ENCODE results near the gene CCDC148.
"Not testable (repeated sequence)": the region's sequence is repeated elsewhere in the genome, so short reads cannot be mapped to it uniquely, and the experiment has no call there.

Gene CCDC148

DNA sequence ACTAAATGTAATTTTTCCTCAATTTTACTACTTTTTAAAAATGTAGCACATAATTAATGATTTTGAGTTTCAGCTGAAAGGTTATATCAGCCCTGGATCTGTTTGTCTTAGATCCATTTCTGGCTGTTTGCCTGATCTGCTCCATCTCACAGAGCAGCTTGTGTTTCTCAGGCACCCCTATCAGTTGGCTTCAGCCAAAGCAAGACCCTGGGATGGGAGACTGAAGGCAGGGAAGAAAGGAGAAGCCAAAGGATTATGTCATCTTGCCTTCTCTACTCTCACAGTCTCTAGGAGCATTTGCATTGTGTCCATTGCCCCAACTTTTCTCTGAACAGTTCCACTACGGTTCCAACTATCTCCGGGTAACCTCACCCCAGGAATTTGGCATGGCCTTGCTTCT is 110.5 kb downstream of the CCDC148 start:
- TF ChIP-seq CTCF (IDR thresholded peaks at IDR 0.05; ENCODE audit: low read depth, low read length, poor library complexity, severe bottlenecking): no peak
- no peak for TF ChIP-seq EZH2phosphoT487 (IDR thresholded peaks at IDR 0.05; ENCODE audit: borderline replicate concordance, low read length)
- H3K9me2 ChIP-seq (replicated peaks; ENCODE audit: control insufficient read depth, low read length): no peaks in the 10 kb centered on the region
- H3K9me3 ChIP-seq (ENCODE audit: control insufficient read depth, insufficient read depth, low read length): no peaks in the 10 kb centered on the region
- H4K20me1 ChIP-seq (ENCODE audit: control insufficient read depth, insufficient read depth, low read depth, low read length): no peaks in the 10 kb centered on the region
- H3K4me2 ChIP-seq (ENCODE audit: low read length): no peak overlapping the region
- H3F3A ChIP-seq (ENCODE audit: control insufficient read depth, insufficient read depth): no peaks in the 10 kb centered on the region
- no peaks in the 10 kb centered on the region for H3K36me3 ChIP-seq (ENCODE audit: control insufficient read depth, low read length)
- H3K4me1 ChIP-seq (ENCODE audit: control insufficient read depth, low read length): no peaks in the 10 kb centered on the region
- H3K79me2 ChIP-seq (ENCODE audit: control insufficient read depth, low read length): no peaks in the 10 kb centered on the region
- no peak overlapping the region for H3K4me3 ChIP-seq (ENCODE audit: low read length)
- H3K27ac ChIP-seq (ENCODE audit: low read depth, low read length): no peak overlapping the region
- no peaks in the 10 kb centered on the region for H3K27me3 ChIP-seq (ENCODE audit: control insufficient read depth, low read length)

DNA sequence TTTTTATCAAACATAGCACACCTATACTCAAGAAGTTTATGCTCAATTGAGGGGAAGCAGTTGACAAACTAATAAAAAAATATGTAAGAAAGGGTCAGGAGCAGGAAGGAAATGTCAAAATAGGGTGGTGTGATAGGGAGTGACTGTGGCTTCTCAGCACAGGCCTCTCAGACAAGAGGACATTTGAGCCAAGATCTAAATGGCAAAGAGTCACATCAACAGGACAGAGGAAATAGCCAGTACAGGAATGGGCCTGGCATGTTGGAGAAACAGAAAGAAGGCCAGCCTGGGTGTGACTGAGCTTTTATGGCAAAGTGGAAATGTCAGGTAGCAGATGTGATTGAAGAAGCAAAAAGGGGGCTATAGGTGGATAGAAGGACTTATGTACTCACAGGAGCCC is 117.0 kb downstream of the CCDC148 start:
- TF ChIP-seq EZH2phosphoT487 (IDR thresholded peaks at IDR 0.05; ENCODE audit: borderline replicate concordance, low read length) (no peak), CTCF (IDR thresholded peaks at IDR 0.05; ENCODE audit: low read depth, low read length, poor library complexity, severe bottlenecking) (no peak)
- no peaks in the 10 kb centered on the region for H3K9me2 ChIP-seq (replicated peaks; ENCODE audit: control insufficient read depth, low read length)
- no peaks in the 10 kb centered on the region for H3K9me3 ChIP-seq (ENCODE audit: control insufficient read depth, insufficient read depth, low read length)
- no peaks in the 10 kb centered on the region for H3K36me3 ChIP-seq (ENCODE audit: control insufficient read depth, low read length)
- no peak overlapping the region for H3K27ac ChIP-seq (ENCODE audit: low read depth, low read length)
- no peaks in the 10 kb centered on the region for H3K4me1 ChIP-seq (ENCODE audit: control insufficient read depth, low read length)
- H3K79me2 ChIP-seq (ENCODE audit: control insufficient read depth, low read length): no peaks in the 10 kb centered on the region
- H3K4me3 ChIP-seq (ENCODE audit: low read length): no peak overlapping the region
- no peaks in the 10 kb centered on the region for H3K27me3 ChIP-seq (ENCODE audit: control insufficient read depth, low read length)
- H3F3A ChIP-seq (ENCODE audit: control insufficient read depth, insufficient read depth): no peaks in the 10 kb centered on the region
- H4K20me1 ChIP-seq (ENCODE audit: control insufficient read depth, insufficient read depth, low read depth, low read length): no peaks in the 10 kb centered on the region
- H3K4me2 ChIP-seq (ENCODE audit: low read length): no peak overlapping the region

DNA sequence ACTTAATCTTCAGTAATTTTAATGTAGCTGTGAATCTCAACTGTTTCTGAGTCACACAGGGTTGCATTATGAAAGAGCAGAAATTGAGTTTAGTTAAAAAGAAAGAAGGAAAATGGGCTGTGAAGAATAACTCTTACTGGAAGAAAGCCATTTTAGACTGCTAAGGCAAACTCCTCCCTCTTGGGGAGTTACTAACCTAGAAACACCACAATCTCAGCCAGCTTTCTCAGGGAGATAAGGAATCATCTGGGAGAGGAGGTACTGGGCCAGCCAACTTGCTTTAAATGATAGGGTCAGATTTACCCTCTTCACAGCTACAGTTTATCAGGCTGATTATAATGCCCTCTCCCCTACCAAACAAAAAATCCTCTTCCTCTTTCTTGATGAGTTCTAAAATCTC is 119.5 kb downstream of the CCDC148 start:
- Histone ChIP-seq H3F3A (ENCODE audit: control insufficient read depth, insufficient read depth) (no peaks in the 10 kb centered on the region), H3K9me2 (replicated peaks; ENCODE audit: control insufficient read depth, low read length) (no peaks in the 10 kb centered on the region), H3K4me1 (ENCODE audit: control insufficient read depth, low read length) (no peaks in the 10 kb centered on the region), H3K27ac (ENCODE audit: low read depth, low read length) (no peak overlapping the region), H3K79me2 (ENCODE audit: control insufficient read depth, low read length) (no peaks in the 10 kb centered on the region), H3K4me2 (ENCODE audit: low read length) (no peak overlapping the region), H3K4me3 (ENCODE audit: low read length) (no peak overlapping the region), H3K27me3 (ENCODE audit: control insufficient read depth, low read length) (no peaks in the 10 kb centered on the region), H3K9me3 (ENCODE audit: control insufficient read depth, insufficient read depth, low read length) (no peaks in the 10 kb centered on the region), H4K20me1 (ENCODE audit: control insufficient read depth, insufficient read depth, low read depth, low read length) (no peaks in the 10 kb centered on the region), H3K36me3 (ENCODE audit: control insufficient read depth, low read length) (no peaks in the 10 kb centered on the region)
- TF ChIP-seq CTCF (IDR thresholded peaks at IDR 0.05; ENCODE audit: low read depth, low read length, poor library complexity, severe bottlenecking) (no peak), EZH2phosphoT487 (IDR thresholded peaks at IDR 0.05; ENCODE audit: borderline replicate concordance, low read length) (no peak)

DNA sequence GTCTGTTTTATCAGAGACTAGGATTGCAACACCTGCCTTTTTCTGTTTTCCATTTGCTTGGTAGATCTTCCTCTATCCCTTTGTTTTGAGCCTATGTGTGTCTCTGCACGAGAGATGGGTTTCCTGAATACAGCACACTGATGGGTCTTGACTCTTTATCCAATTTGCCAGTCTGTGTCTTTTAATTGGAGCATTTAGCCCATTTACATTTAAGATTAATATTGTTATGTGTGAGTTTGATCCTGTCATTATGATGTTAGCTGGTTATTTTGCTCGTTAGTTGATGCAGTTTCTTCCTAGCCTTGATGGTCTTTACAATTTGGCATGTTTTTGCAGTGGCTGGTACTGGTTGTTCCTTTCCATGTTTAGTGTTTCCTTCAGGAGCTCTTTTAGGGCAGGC is 124.8 kb downstream of the CCDC148 start:
- H3K4me1 ChIP-seq (ENCODE audit: control insufficient read depth, low read length); H3K4me2 ChIP-seq (ENCODE audit: low read length); H3K36me3 ChIP-seq (ENCODE audit: control insufficient read depth, low read length); H4K20me1 ChIP-seq (ENCODE audit: control insufficient read depth, insufficient read depth, low read depth, low read length); H3K79me2 ChIP-seq (ENCODE audit: control insufficient read depth, low read length); H3K9me2 ChIP-seq (replicated peaks; ENCODE audit: control insufficient read depth, low read length); H3K27ac ChIP-seq (ENCODE audit: low read depth, low read length); H3K9me3 ChIP-seq (ENCODE audit: control insufficient read depth, insufficient read depth, low read length); H3K4me3 ChIP-seq (ENCODE audit: low read length); H3K27me3 ChIP-seq (ENCODE audit: control insufficient read depth, low read length); H3F3A ChIP-seq (ENCODE audit: control insufficient read depth, insufficient read depth): not testable (repeated sequence)
